HEK293 (cell line): ENCODE results near the gene URM1.
A peak's percentile ranks its signal among the peaks of the same experiment; 100 is the strongest.

ENCODE experiments used
- CTCF ChIA-PET: fragments of 350-600 bp; formaldehyde crosslinking; extraction: SDS; loops from one replicate; lab custom pipeline; 2021; ENCODE audit warnings: antibody characterized with exemption; lab: Yijun Ruan, JAX
- POLR2A ChIA-PET: fragments of 300-600 bp; formaldehyde crosslinking; extraction: SDS; loops from one replicate; lab custom pipeline; 2020; ENCODE audit warnings: antibody characterized with exemption, inconsistent platforms; lab: Yijun Ruan, JAX
- H3K27ac ChIP-seq: fragments of 200-500 bp; sonication (Bioruptor generic); 2 replicates; pipeline ENCODE4 v1.5.1; 2014; ENCODE audit warnings: low read depth, low read length, control low read depth, inconsistent platforms; ENCODE audit errors: extremely low read depth
- H3K36me3 ChIP-seq, 2 experiments: fragments of 200-500 bp in 1 of 2; sonication (Bioruptor generic) in 1 of 2; 1 replicate in 1 of 2; 2 replicates in 1 of 2; pipeline ENCODE4 v1.5.1; 2014 to 2017; ENCODE audit warnings: inconsistent platforms in 2 of 2, low read length in 2 of 2; ENCODE audit not compliant: control insufficient read depth in 2 of 2, insufficient read depth in 1 of 2
- H3K4me1 ChIP-seq: fragments of 200-500 bp; sonication (Bioruptor generic); 2 replicates; pipeline ENCODE4 v1.5.1; 2014; ENCODE audit warnings: mild to moderate bottlenecking, low read length, inconsistent platforms; ENCODE audit not compliant: control insufficient read depth, insufficient read depth
- H3K4me3 ChIP-seq: 2 replicates; pipeline ENCODE4 v1.5.1; 2011; ENCODE audit warnings: low read depth, mild to moderate bottlenecking, control low read depth, low read length, moderate library complexity
- H3K9me3 ChIP-seq: fragments of 200-500 bp; sonication (Bioruptor generic); 2 replicates; pipeline ENCODE4 v1.5.1; 2014; ENCODE audit warnings: low read depth, low read length, inconsistent platforms; ENCODE audit not compliant: control insufficient read depth, insufficient read depth
- EGR2 ChIP-seq: fragments of 450-650 bp; formaldehyde crosslinking; IDR thresholded peaks from 2 replicates; pipeline ENCODE4 v1.5.1; 2016; ENCODE audit warnings: low read depth, missing biosample characterization, missing genetic modification characterization
- HOXD13 ChIP-seq: sonication (generic); formaldehyde crosslinking; IDR thresholded peaks from 2 replicates; pipeline ENCODE4 v1.8.0; 2022; ENCODE audit warnings: missing genetic modification reagents, borderline replicate concordance
- IKZF3 ChIP-seq: fragments of 450-650 bp; IDR thresholded peaks from 2 replicates; pipeline ENCODE4 v1.5.0; 2018; ENCODE audit warnings: missing biosample characterization, mild to moderate bottlenecking, missing genetic modification characterization, moderate library complexity
- KLF8 ChIP-seq: fragments of 450-650 bp; formaldehyde crosslinking; IDR thresholded peaks from 2 replicates; pipeline ENCODE4 v1.5.1; 2016; ENCODE audit warnings: missing biosample characterization, missing genetic modification characterization
- KLF9 ChIP-seq: fragments of 450-650 bp; formaldehyde crosslinking; IDR thresholded peaks from 2 replicates; pipeline ENCODE4 v1.5.1; 2016; ENCODE audit warnings: missing biosample characterization, missing genetic modification characterization, low read depth
- MEIS1 ChIP-seq: sonication (generic); formaldehyde crosslinking; IDR thresholded peaks from 2 replicates; pipeline ENCODE4 v1.8.1; 2022; ENCODE audit warnings: missing genetic modification reagents, mild to moderate bottlenecking, borderline replicate concordance
- MYNN ChIP-seq: fragments of 450-650 bp; formaldehyde crosslinking; IDR thresholded peaks from 2 replicates; pipeline ENCODE4 v1.5.1; 2016; ENCODE audit warnings: missing biosample characterization, missing genetic modification characterization, borderline replicate concordance
- WT1 ChIP-seq: fragments of 450-650 bp; formaldehyde crosslinking; IDR thresholded peaks from 2 replicates; pipeline ENCODE4 v1.5.1; 2016; ENCODE audit warnings: missing biosample characterization, missing genetic modification characterization
- ZNF138 ChIP-seq: fragments of 450-650 bp; formaldehyde crosslinking; IDR thresholded peaks from 2 replicates; pipeline ENCODE4 v1.5.1; 2016; ENCODE audit warnings: missing biosample characterization, missing genetic modification characterization, borderline replicate concordance
- ZNF2 ChIP-seq: fragments of 450-650 bp; formaldehyde crosslinking; IDR thresholded peaks from 2 replicates; pipeline ENCODE4 v1.5.1; 2016; ENCODE audit warnings: missing biosample characterization, missing genetic modification characterization
- ZNF202 ChIP-seq: fragments of 450-650 bp; formaldehyde crosslinking; IDR thresholded peaks from 2 replicates; pipeline ENCODE4 v1.5.1; 2016; ENCODE audit warnings: missing biosample characterization, missing genetic modification characterization, borderline replicate concordance
- ZNF311 ChIP-seq: fragments of 450-650 bp; formaldehyde crosslinking; IDR thresholded peaks from 2 replicates; pipeline ENCODE4 v1.5.1; 2017; ENCODE audit warnings: missing biosample characterization, missing genetic modification characterization, borderline replicate concordance
- ZNF544 ChIP-seq: fragments of 450-650 bp; formaldehyde crosslinking; IDR thresholded peaks from 2 replicates; pipeline ENCODE4 v1.5.0; 2017; ENCODE audit warnings: missing biosample characterization, missing genetic modification characterization
- ZNF558 ChIP-seq: fragments of 450-650 bp; formaldehyde crosslinking; IDR thresholded peaks from 2 replicates; pipeline ENCODE4 v1.5.1; 2016; ENCODE audit warnings: missing biosample characterization, missing genetic modification characterization
- ZNF677 ChIP-seq: fragments of 450-650 bp; IDR thresholded peaks from 2 replicates; pipeline ENCODE4 v1.5.0; 2018; ENCODE audit warnings: missing biosample characterization, mild to moderate bottlenecking, missing genetic modification characterization, moderate library complexity
- ZNF768 ChIP-seq: fragments of 450-650 bp; formaldehyde crosslinking; IDR thresholded peaks from 2 replicates; pipeline ENCODE4 v1.5.1; 2018; ENCODE audit warnings: missing biosample characterization, mild to moderate bottlenecking, missing genetic modification characterization
- ZSCAN23 ChIP-seq: fragments of 450-650 bp; formaldehyde crosslinking; IDR thresholded peaks from 2 replicates; pipeline ENCODE4 v1.5.1; 2016; ENCODE audit warnings: missing biosample characterization, missing genetic modification characterization
- TF ChIP-seq, protein P1 (sequence below): fragments of 450-650 bp; formaldehyde crosslinking; IDR thresholded peaks from 2 replicates; pipeline ENCODE4 v1.5.1; 2017; ENCODE audit warnings: missing biosample characterization, mild to moderate bottlenecking, missing genetic modification characterization, moderate library complexity
- TF ChIP-seq, protein P2 (sequence below): fragments of 450-650 bp; formaldehyde crosslinking; IDR thresholded peaks from 2 replicates; pipeline ENCODE4 v1.5.1; 2016; ENCODE audit warnings: missing biosample characterization, missing genetic modification characterization
- TF ChIP-seq, protein P3 (sequence below): fragments of 450-650 bp; formaldehyde crosslinking; IDR thresholded peaks from 2 replicates; pipeline ENCODE4 v1.5.1; 2016; ENCODE audit warnings: missing biosample characterization, missing genetic modification characterization, borderline replicate concordance
- TF ChIP-seq, protein P4 (sequence below): fragments of 450-650 bp; formaldehyde crosslinking; IDR thresholded peaks from 2 replicates; pipeline ENCODE4 v1.5.1; 2017; ENCODE audit warnings: missing biosample characterization, missing genetic modification characterization
- TF ChIP-seq, protein P5 (sequence below): fragments of 450-650 bp; formaldehyde crosslinking; IDR thresholded peaks from 2 replicates; pipeline ENCODE4 v1.5.1; 2016; ENCODE audit warnings: missing biosample characterization, missing genetic modification characterization

URM1 gene

DNA sequence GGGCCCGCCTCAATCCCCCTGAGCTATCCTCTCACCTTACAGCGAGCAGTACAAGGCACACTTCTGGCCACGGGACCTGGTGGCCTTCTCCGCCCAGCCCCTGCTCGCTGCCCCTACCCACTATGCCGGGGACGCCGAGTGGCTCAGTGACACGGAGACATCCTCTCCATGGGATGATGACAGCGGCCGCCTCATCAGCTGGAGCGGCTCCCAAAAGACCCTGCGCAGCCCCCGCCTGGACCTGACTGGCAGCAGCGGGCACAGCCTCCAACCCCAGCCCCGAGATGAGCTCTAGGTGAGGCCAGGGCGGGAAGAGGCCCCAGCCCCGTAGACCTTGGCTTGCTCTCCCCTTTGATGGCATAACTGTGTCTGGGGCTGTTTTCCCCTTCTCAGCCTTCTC is 64.4 kb downstream of the URM1 start:
- ChIA-PET POLR2A (no interaction called here), CTCF (interaction anchor here (0.6 to 1.7 kb wide), 2 partner anchors 15 to 163 kb away, joined by 3 to 7 read pairs; partner anchors contain the start of gene CERCAM)
- Histone ChIP-seq H3K36me3 (peaks cover 0 to 26% of the 10 kb centered on the region in 2 experiments; a peak in 2 of 3 replicates), H3K27ac (no peak overlapping the region), H3K4me3 (no peak overlapping the region)
- TF ChIP-seq ZNF544 (tag by site-specific recombination) (no peak), EGR2 (tag by site-specific recombination) (no peak), ZNF558 (tag by site-specific recombination) (no peak)
- TF ChIP-seq, all 188 proteins: peak for 0
- H3K9me3 ChIP-seq, result no peaks in the 10 kb centered on the region
- no peaks in the 10 kb centered on the region for H3K4me1 ChIP-seq

DNA sequence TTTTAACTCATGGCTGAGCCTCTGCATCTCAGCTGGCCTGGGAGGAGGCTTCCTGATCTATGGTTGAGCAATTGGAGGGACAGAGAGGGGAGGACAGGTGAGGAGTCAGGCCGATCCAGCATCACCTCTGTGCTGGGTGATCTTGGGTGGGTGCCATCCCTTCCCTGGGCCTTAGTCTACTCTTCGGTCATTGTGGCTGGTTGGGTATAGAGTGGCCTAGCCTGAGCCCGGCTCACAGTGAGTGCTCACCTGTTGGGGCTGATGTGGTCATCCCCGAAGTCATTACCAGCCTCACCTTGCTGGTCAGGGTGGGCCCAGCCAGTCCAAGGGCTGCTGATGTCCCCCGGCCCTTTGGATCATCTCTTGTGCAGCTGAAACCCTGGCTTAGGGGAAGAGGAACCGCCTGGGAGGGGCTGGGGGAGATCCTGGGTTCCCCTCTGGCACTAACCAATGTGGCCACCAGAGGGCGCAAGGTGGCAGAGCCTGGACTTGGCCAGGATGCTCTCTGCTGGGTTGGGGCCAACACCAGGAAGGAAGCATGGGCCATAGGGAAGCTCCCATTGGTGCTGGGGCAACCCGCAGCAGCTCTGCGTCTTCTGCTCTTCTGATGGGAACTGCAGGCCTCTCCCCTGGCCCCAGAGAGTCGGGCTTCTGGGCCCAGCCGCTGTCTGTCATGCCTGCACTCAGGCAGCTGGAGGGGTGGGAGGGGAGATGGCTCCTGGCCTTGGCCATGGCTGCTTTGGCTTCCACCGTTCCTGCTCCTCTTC is 67.4 kb downstream of the URM1 start:
- Histone ChIP-seq H3K9me3 (no peaks in the 10 kb centered on the region), H3K4me1 (no peaks in the 10 kb centered on the region), H3K27ac (no peak overlapping the region), H3K36me3 (peaks cover 0 to 8% of the 10 kb centered on the region in 2 experiments; a peak in 1 of 3 replicates), H3K4me3 (no peak overlapping the region)
- POLR2A ChIA-PET, result interaction anchor here (0.7 to 1.8 kb wide), 4 partner anchors 12 to 114 kb away, joined by 3 to 10 read pairs (median 4); partner anchors contain the start of genes CERCAM and SPTAN1
- CTCF ChIA-PET, result interaction anchor here (0.6 to 2.3 kb wide), 43 partner anchors 9 to 509 kb away, joined by 3 to 27 read pairs (median 4); partner anchors contain the start of genes CERCAM, GLE1, ODF2 and SPTAN1
- TF ChIP-seq MYNN (tag by site-specific recombination) (no peak), KLF9 (tag by site-specific recombination) (no peak), IKZF3 (tag by site-specific recombination) (peak; percentile 59; the same call in 1 of the 2 replicates), WT1 (tag by site-specific recombination) (no peak), KLF8 (tag by site-specific recombination) (no peak), ZNF138 (no peak), MEIS1 (no peak), ZNF768 (tag by site-specific recombination) (no peak), HOXD13 (CRISPR knock-in tag) (0 out of 2 replicates have a peak, but pooled peaks have one; percentile 28), ZNF311 (tag by site-specific recombination) (no peak), ZNF677 (tag by site-specific recombination) (no peak), ZNF202 (tag by site-specific recombination) (no peak), ZSCAN23 (tag by site-specific recombination) (no peak), ZNF2 (0 out of 2 replicates have a peak, but pooled peaks have one; percentile 42)
- TF ChIP-seq, protein P1, sequence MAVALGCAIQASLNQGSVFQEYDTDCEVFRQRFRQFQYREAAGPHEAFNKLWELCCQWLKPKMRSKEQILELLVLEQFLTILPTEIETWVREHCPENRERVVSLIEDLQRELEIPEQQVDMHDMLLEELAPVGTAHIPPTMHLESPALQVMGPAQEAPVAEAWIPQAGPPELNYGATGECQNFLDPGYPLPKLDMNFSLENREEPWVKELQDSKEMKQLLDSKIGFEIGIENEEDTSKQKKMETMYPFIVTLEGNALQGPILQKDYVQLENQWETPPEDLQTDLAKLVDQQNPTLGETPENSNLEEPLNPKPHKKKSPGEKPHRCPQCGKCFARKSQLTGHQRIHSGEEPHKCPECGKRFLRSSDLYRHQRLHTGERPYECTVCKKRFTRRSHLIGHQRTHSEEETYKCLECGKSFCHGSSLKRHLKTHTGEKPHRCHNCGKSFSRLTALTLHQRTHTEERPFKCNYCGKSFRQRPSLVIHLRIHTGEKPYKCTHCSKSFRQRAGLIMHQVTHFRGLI (tag by site-specific recombination), result no peak
- TF ChIP-seq, protein P2, sequence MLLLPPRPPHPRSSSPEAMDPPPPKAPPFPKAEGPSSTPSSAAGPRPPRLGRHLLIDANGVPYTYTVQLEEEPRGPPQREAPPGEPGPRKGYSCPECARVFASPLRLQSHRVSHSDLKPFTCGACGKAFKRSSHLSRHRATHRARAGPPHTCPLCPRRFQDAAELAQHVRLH (tag by site-specific recombination), result no peak
- TF ChIP-seq, protein P3, sequence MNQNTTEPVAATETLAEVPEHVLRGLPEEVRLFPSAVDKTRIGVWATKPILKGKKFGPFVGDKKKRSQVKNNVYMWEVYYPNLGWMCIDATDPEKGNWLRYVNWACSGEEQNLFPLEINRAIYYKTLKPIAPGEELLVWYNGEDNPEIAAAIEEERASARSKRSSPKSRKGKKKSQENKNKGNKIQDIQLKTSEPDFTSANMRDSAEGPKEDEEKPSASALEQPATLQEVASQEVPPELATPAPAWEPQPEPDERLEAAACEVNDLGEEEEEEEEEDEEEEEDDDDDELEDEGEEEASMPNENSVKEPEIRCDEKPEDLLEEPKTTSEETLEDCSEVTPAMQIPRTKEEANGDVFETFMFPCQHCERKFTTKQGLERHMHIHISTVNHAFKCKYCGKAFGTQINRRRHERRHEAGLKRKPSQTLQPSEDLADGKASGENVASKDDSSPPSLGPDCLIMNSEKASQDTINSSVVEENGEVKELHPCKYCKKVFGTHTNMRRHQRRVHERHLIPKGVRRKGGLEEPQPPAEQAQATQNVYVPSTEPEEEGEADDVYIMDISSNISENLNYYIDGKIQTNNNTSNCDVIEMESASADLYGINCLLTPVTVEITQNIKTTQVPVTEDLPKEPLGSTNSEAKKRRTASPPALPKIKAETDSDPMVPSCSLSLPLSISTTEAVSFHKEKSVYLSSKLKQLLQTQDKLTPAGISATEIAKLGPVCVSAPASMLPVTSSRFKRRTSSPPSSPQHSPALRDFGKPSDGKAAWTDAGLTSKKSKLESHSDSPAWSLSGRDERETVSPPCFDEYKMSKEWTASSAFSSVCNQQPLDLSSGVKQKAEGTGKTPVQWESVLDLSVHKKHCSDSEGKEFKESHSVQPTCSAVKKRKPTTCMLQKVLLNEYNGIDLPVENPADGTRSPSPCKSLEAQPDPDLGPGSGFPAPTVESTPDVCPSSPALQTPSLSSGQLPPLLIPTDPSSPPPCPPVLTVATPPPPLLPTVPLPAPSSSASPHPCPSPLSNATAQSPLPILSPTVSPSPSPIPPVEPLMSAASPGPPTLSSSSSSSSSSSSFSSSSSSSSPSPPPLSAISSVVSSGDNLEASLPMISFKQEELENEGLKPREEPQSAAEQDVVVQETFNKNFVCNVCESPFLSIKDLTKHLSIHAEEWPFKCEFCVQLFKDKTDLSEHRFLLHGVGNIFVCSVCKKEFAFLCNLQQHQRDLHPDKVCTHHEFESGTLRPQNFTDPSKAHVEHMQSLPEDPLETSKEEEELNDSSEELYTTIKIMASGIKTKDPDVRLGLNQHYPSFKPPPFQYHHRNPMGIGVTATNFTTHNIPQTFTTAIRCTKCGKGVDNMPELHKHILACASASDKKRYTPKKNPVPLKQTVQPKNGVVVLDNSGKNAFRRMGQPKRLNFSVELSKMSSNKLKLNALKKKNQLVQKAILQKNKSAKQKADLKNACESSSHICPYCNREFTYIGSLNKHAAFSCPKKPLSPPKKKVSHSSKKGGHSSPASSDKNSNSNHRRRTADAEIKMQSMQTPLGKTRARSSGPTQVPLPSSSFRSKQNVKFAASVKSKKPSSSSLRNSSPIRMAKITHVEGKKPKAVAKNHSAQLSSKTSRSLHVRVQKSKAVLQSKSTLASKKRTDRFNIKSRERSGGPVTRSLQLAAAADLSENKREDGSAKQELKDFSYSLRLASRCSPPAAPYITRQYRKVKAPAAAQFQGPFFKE, result no peak
- TF ChIP-seq, protein P4, sequence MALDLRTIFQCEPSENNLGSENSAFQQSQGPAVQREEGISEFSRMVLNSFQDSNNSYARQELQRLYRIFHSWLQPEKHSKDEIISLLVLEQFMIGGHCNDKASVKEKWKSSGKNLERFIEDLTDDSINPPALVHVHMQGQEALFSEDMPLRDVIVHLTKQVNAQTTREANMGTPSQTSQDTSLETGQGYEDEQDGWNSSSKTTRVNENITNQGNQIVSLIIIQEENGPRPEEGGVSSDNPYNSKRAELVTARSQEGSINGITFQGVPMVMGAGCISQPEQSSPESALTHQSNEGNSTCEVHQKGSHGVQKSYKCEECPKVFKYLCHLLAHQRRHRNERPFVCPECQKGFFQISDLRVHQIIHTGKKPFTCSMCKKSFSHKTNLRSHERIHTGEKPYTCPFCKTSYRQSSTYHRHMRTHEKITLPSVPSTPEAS, result no peak
- TF ChIP-seq, protein P5, sequence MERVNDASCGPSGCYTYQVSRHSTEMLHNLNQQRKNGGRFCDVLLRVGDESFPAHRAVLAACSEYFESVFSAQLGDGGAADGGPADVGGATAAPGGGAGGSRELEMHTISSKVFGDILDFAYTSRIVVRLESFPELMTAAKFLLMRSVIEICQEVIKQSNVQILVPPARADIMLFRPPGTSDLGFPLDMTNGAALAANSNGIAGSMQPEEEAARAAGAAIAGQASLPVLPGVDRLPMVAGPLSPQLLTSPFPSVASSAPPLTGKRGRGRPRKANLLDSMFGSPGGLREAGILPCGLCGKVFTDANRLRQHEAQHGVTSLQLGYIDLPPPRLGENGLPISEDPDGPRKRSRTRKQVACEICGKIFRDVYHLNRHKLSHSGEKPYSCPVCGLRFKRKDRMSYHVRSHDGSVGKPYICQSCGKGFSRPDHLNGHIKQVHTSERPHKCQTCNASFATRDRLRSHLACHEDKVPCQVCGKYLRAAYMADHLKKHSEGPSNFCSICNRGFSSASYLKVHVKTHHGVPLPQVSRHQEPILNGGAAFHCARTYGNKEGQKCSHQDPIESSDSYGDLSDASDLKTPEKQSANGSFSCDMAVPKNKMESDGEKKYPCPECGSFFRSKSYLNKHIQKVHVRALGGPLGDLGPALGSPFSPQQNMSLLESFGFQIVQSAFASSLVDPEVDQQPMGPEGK (tag by site-specific recombination), result peak; percentile 65
